A549 (cell line): Measurements from ENCODE around the gene PUS1.

Experiments used
- BHLHE40 ChIP-seq: IDR thresholded peaks from 2 replicates; pipeline ENCODE4 v1.6.1; 2012; ENCODE audit warnings: low read depth, low read length, inconsistent platforms
- CHD2 ChIP-seq: fragments of 150-350 bp; IDR thresholded peaks from 2 replicates; pipeline ENCODE4 v1.6.1; 2014; ENCODE audit warnings: low read length; ENCODE audit not compliant: partially characterized antibody
- CTCF ChIP-seq: fragments of >200 bp; sonication (Bioruptor Twin); formaldehyde crosslinking; IDR thresholded peaks from 3 replicates; pipeline ENCODE4 v1.5.1; 2016
- E2F6 ChIP-seq: IDR thresholded peaks from 2 replicates; pipeline ENCODE4 v1.6.1; 2012; ENCODE audit warnings: low read depth, borderline replicate concordance
- HMGXB4 ChIP-seq: fragments of 250-450 bp; sonication (Bioruptor Pico); IDR thresholded peaks from 2 replicates; pipeline ENCODE4 v1.5.0; 2021; ENCODE audit warnings: mild to moderate bottlenecking, moderate library complexity, borderline replicate concordance
- JUN ChIP-seq, 2 experiments: fragments of >200 bp; sonication (Bioruptor Twin); formaldehyde crosslinking; IDR thresholded peaks; 2 replicates in 1 of 2; 3 replicates in 1 of 2; pipeline ENCODE4 v1.6.1; 2016 to 2017
- MAZ ChIP-seq: fragments of 150-350 bp; IDR thresholded peaks from 2 replicates; pipeline ENCODE4 v1.6.1; 2014; ENCODE audit warnings: antibody characterized with exemption, low read depth, low read length, borderline replicate concordance
- POLR2A ChIP-seq: IDR thresholded peaks from 2 replicates; pipeline ENCODE4 v1.6.1; 2012; ENCODE audit warnings: mild to moderate bottlenecking, low read length
- RCOR1 ChIP-seq: fragments of 150-350 bp; IDR thresholded peaks from 2 replicates; pipeline ENCODE4 v1.6.1; 2014; ENCODE audit warnings: antibody characterized with exemption, low read length, low read depth
- RNF2 ChIP-seq: fragments of 200-600 bp; sonication (generic); IDR thresholded peaks from 2 replicates; pipeline ENCODE4 v1.6.1; 2016; ENCODE audit warnings: low read depth, mild to moderate bottlenecking, antibody characterized with exemption, moderate library complexity, borderline replicate concordance
- SREBF2 ChIP-seq: fragments of 450-650 bp; IDR thresholded peaks from 2 replicates; pipeline ENCODE4 v1.6.1; 2014; ENCODE audit warnings: mild to moderate bottlenecking, moderate library complexity
- USF2 ChIP-seq: fragments of 450-650 bp; IDR thresholded peaks from 2 replicates; pipeline ENCODE4 v1.6.1; 2014; ENCODE audit warnings: antibody characterized with exemption

- no peak for TF ChIP-seq CHD2
- TF ChIP-seq HMGXB4 (CRISPR knock-in tag), result no peak
- TF ChIP-seq POLR2A, result no peak
- TF ChIP-seq CTCF, result no peak
- no peak for TF ChIP-seq SREBF2
- no peak for TF ChIP-seq MAZ
- no peak for TF ChIP-seq RNF2
- no peak for TF ChIP-seq JUN (IDR thresholded peaks at IDR 0.05)
- TF ChIP-seq E2F6, result no peak
- no peak for TF ChIP-seq USF2
- TF ChIP-seq RCOR1, result no peak
- no peak for TF ChIP-seq BHLHE40
These were observed 36.1 kb upstream of the PUS1 start for GRCh38 chr12:131892711-131893604.
